H1 (cell line): ENCODE data around the gene CTXN3. TPM values are rescaled to one million over a fixed set of nuclear protein-coding genes. Genes with fewer than 3 reads are reported as not detected.

ENCODE experiments used
- CTCF ChIA-PET: fragments of 300-600 bp; sonication (Branson Sonifier 250); formaldehyde crosslinking; loops from one replicate; lab custom pipeline; 2021; ENCODE audit not compliant: partially characterized antibody; lab: Charles Lee
- POLR2A ChIA-PET: fragments of 300-600 bp; sonication (Branson Sonifier 250); formaldehyde crosslinking; loops from one replicate; lab custom pipeline; 2021; ENCODE audit warnings: inconsistent platforms; ENCODE audit not compliant: partially characterized antibody; lab: Charles Lee
- DNase-seq, 2 experiments: peaks; one replicate each; pipeline versions ENCODE4 v3.0.0 to v3.0.0-alpha.2; 2010 to 2022; ENCODE audit warnings: low spot score in 2 of 2, low read depth in 1 of 2, mixed read lengths in 1 of 2
- FAIRE-seq: peaks from 2 replicates; lab custom pipeline; 2011; peaks lifted over from hg19 to GRCh38; lab: Jason Lieb, UNC
- H2AFZ ChIP-seq: 2 replicates; pipeline ENCODE4 v1.8.1; 2012; ENCODE audit warnings: low read length, inconsistent platforms
- H2AK5ac ChIP-seq: 2 replicates; pipeline ENCODE4 v1.6.1; 2013; ENCODE audit warnings: low read depth, low read length
- H2BK120ac ChIP-seq: replicated peaks from 2 replicates; pipeline ENCODE3; 2013; ENCODE audit warnings: low read depth, low read length, inconsistent platforms
- H2BK12ac ChIP-seq: 2 replicates; pipeline ENCODE4 v1.6.1; 2013; ENCODE audit warnings: low read depth, low read length
- H2BK15ac ChIP-seq: 2 replicates; pipeline ENCODE4 v1.6.1; 2013; ENCODE audit warnings: low read length
- H2BK20ac ChIP-seq: 2 replicates; pipeline ENCODE4 v1.6.1; 2013; ENCODE audit warnings: low read length
- H2BK5ac ChIP-seq: 2 replicates; pipeline ENCODE4 v1.6.1; 2013; ENCODE audit warnings: low read depth, low read length
- H3K14ac ChIP-seq: 2 replicates; pipeline ENCODE4 v1.6.1; 2013; ENCODE audit warnings: inconsistent platforms; ENCODE audit not compliant: insufficient read length
- H3K18ac ChIP-seq: 2 replicates; pipeline ENCODE4 v1.6.1; 2013; ENCODE audit warnings: low read length; ENCODE audit errors: extremely low read depth
- H3K23ac ChIP-seq: 2 replicates; pipeline ENCODE4 v1.6.1; 2013; ENCODE audit warnings: inconsistent platforms; ENCODE audit not compliant: insufficient read length
- H3K23me2 ChIP-seq: 2 replicates; pipeline ENCODE4 v1.6.1; 2013; ENCODE audit warnings: low read depth, low read length
- H3K27ac ChIP-seq: 2 replicates; pipeline ENCODE4 v1.6.1; 2011; ENCODE audit warnings: low read depth, low read length, inconsistent platforms
- H3K27me3 ChIP-seq, 4 experiments: replicated peaks in 1 of 4; 1 replicate in 1 of 4; 2 replicates in 3 of 4; pipeline versions ENCODE4 v1.6.1 to v1.8.1; 2011 to 2013; ENCODE audit warnings: low read length in 3 of 4, mild to moderate bottlenecking in 3 of 4, inconsistent platforms in 2 of 4, mixed read lengths in 2 of 4, moderate library complexity in 1 of 4; ENCODE audit not compliant: control insufficient read depth in 3 of 4, insufficient read depth in 3 of 4; ENCODE audit errors: extremely low read depth in 1 of 4
- H3K36me3 ChIP-seq, 4 experiments: 2 replicates each; pipeline versions ENCODE4 v1.6.1 to v1.8.1; 2011 to 2013; ENCODE audit warnings: mild to moderate bottlenecking in 4 of 4, low read length in 3 of 4, moderate library complexity in 2 of 4, control low read depth in 1 of 4, inconsistent platforms in 1 of 4; ENCODE audit not compliant: insufficient read depth in 4 of 4, control insufficient read depth in 2 of 4
- H3K4ac ChIP-seq: replicated peaks from 2 replicates; pipeline ENCODE3; 2013; ENCODE audit warnings: low read length, low read depth, mixed read lengths, inconsistent platforms; ENCODE audit not compliant: insufficient read length
- H3K4me1 ChIP-seq, 4 experiments: replicated peaks in 1 of 4; 1 replicate in 1 of 4; 2 replicates in 3 of 4; pipeline versions ENCODE4 v1.6.1 to v1.8.1; 2011 to 2013; ENCODE audit warnings: low read length in 3 of 4, inconsistent platforms in 2 of 4, mixed read lengths in 1 of 4; ENCODE audit not compliant: insufficient read depth in 4 of 4, control insufficient read depth in 3 of 4
- H3K4me2 ChIP-seq, 2 experiments: 2 replicates each; pipeline versions ENCODE4 v1.6.1 to v1.8.1; 2011 to 2013; ENCODE audit warnings: low read depth in 2 of 2, low read length in 2 of 2, control low read depth in 1 of 2, inconsistent platforms in 1 of 2, mild to moderate bottlenecking in 1 of 2; ENCODE audit not compliant: insufficient read depth in 1 of 2
- H3K4me3 ChIP-seq, 4 experiments: fragments of 200-600, 300-600 bp in 1 of 4; sonication (generic), shearing (Covaris generic), sonication (Bioruptor Twin) in 1 of 4; 2 replicates each; pipeline versions ENCODE4 v1.5.1 to v1.8.1; 2011 to 2016; ENCODE audit warnings: low read length in 4 of 4, low read depth in 3 of 4, control low read depth in 2 of 4, inconsistent platforms in 2 of 4, mild to moderate bottlenecking in 2 of 4, mixed read lengths in 1 of 4, moderate library complexity in 1 of 4; ENCODE audit not compliant: insufficient read depth in 2 of 4; ENCODE audit errors: extremely low read depth in 1 of 4
- H3K56ac ChIP-seq: replicated peaks from 2 replicates; pipeline ENCODE3; 2013; ENCODE audit warnings: low read depth, mild to moderate bottlenecking, mixed read lengths, low read length, inconsistent platforms; ENCODE audit not compliant: insufficient read length
- H3K79me1 ChIP-seq: 2 replicates; pipeline ENCODE4 v1.6.1; 2013; ENCODE audit warnings: low read depth, low read length, control low read depth
- H3K79me2 ChIP-seq, 2 experiments: 2 replicates each; pipeline versions ENCODE4 v1.6.1 to v1.8.1; 2012 to 2013; ENCODE audit warnings: low read length in 2 of 2, mild to moderate bottlenecking in 2 of 2, inconsistent platforms in 1 of 2; ENCODE audit not compliant: insufficient read depth in 2 of 2, control insufficient read depth in 1 of 2
- H3K9ac ChIP-seq, 4 experiments: replicated peaks in 1 of 4; 1 replicate in 1 of 4; 2 replicates in 3 of 4; pipeline versions ENCODE4 v1.6.1 to v1.8.1; 2011 to 2013; ENCODE audit warnings: low read depth in 3 of 4, low read length in 3 of 4, control low read depth in 2 of 4, mild to moderate bottlenecking in 2 of 4, moderate library complexity in 2 of 4, inconsistent platforms in 1 of 4; ENCODE audit errors: extremely low read depth in 1 of 4
- H3K9me3 ChIP-seq, 2 experiments: 2 replicates each; pipeline versions ENCODE4 v1.6.1 to v1.8.1; 2012 to 2013; ENCODE audit warnings: mild to moderate bottlenecking in 2 of 2, moderate library complexity in 2 of 2, control low read depth in 1 of 2, inconsistent platforms in 1 of 2, low read depth in 1 of 2, low read length in 1 of 2, mixed read lengths in 1 of 2; ENCODE audit not compliant: insufficient read depth in 2 of 2
- H4K20me1 ChIP-seq, 2 experiments: replicated peaks in 1 of 2; 2 replicates each; pipeline versions ENCODE3 to v1.8.1; 2011 to 2013; ENCODE audit warnings: inconsistent platforms in 2 of 2, low read length in 2 of 2, mild to moderate bottlenecking in 1 of 2; ENCODE audit not compliant: insufficient read depth in 2 of 2, control insufficient read depth in 1 of 2
- H4K5ac ChIP-seq: 2 replicates; pipeline ENCODE4 v1.6.1; 2013; ENCODE audit warnings: low read length, low read depth, mixed read lengths, inconsistent platforms; ENCODE audit not compliant: insufficient read length
- H4K8ac ChIP-seq: 2 replicates; pipeline ENCODE4 v1.8.0; 2013; ENCODE audit warnings: mild to moderate bottlenecking, moderate library complexity, low read length, inconsistent platforms; ENCODE audit not compliant: insufficient read depth; ENCODE audit errors: extremely low read depth
- H4K91ac ChIP-seq: replicated peaks from 2 replicates; pipeline ENCODE3; 2013; ENCODE audit warnings: low read length, mixed read lengths, inconsistent platforms; ENCODE audit not compliant: insufficient read length
- MAFK ChIP-seq: IDR thresholded peaks from 2 replicates; pipeline ENCODE4 v1.6.1; 2012; ENCODE audit warnings: low read depth, mild to moderate bottlenecking, improper control_type of control experiment, low read length
- NANOG ChIP-seq: IDR thresholded peaks from 2 replicates; pipeline ENCODE4 v1.6.1; 2011; ENCODE audit warnings: low read length, low read depth, mild to moderate bottlenecking, inconsistent platforms; ENCODE audit not compliant: insufficient read depth, poor library complexity, severe bottlenecking
- POLR2AphosphoS5 ChIP-seq: IDR thresholded peaks from 2 replicates; pipeline ENCODE4 v1.6.1; 2011; ENCODE audit warnings: low read depth, low read length
- RFX5 ChIP-seq: IDR thresholded peaks from 2 replicates; pipeline ENCODE4 v1.6.1; 2011; ENCODE audit warnings: low read depth, low read length, improper control_type of control experiment, borderline replicate concordance
- SAP30 ChIP-seq: fragments of 300-600 bp; sonication (generic); IDR thresholded peaks from 2 replicates; pipeline ENCODE4 v1.7.1; 2012; ENCODE audit warnings: low read length, moderate library complexity, mild to moderate bottlenecking, inconsistent platforms; ENCODE audit not compliant: insufficient read depth, insufficient replicate concordance
- SP2 ChIP-seq: IDR thresholded peaks from 2 replicates; pipeline ENCODE4 v1.6.1; 2012; ENCODE audit warnings: mild to moderate bottlenecking, low read length, inconsistent platforms
- WGBS, 2 experiments: shearing (Covaris generic) in 1 of 2; methylation state at CpG; one replicate each; pipeline versions ENCODE4 v1.1.6 to v1.1.7; 2013 to 2015; ENCODE audit warnings: low lambda C conversion rate in 2 of 2, mixed read lengths in 2 of 2, inconsistent platforms in 1 of 2, low coverage in 1 of 2, missing lambda C conversion rate in 1 of 2; ENCODE audit not compliant: insufficient replicate concordance in 2 of 2, insufficient coverage in 1 of 2, insufficient read length in 1 of 2; ENCODE audit errors: extremely low coverage in 1 of 2, missing lambda C conversion rate in 1 of 2; 5-methylcytosine and 5-hydroxymethylcytosine counted together
- polyA plus RNA-seq, 7 experiments: library from polyadenylated mRNA; depleted of rRNA in 3 of 7; stranded (reverse) in 5 of 7; unstranded in 2 of 7; fragments of >200 nt in 5 of 7; fragments of 200-250 nt in 2 of 7; gene quantifications; 1 replicate in 5 of 7; 2 replicates in 1 of 7; 4 replicates in 1 of 7; pipeline versions ENCODE4 v1.2.1 to v1.2.3, GENCODE V29; 2011 to 2013; ENCODE audit warnings: missing spikeins in 2 of 7, mixed read lengths in 2 of 7
- total RNA-seq: library from RNA; stranded (reverse); fragmentation: NEBNext Ultra II Directional; extraction: Animal tissue kit (Norgen Biotek cat#: 25700); gene quantifications from 2 replicates; pipeline ENCODE4 v1.2.1, GENCODE V29; 2021
- TF ChIP-seq, protein P1 (sequence below): IDR thresholded peaks from 2 replicates; pipeline ENCODE4 v1.6.1; 2012; ENCODE audit warnings: inconsistent platforms

CTXN3 gene
- total and polyA plus RNA-seq, 2 of the 8 experiments (the other 6 are each of a cell fraction or from before 2014, with no cell fraction given) = 0.05 TPM; not detected in 1

DNA sequence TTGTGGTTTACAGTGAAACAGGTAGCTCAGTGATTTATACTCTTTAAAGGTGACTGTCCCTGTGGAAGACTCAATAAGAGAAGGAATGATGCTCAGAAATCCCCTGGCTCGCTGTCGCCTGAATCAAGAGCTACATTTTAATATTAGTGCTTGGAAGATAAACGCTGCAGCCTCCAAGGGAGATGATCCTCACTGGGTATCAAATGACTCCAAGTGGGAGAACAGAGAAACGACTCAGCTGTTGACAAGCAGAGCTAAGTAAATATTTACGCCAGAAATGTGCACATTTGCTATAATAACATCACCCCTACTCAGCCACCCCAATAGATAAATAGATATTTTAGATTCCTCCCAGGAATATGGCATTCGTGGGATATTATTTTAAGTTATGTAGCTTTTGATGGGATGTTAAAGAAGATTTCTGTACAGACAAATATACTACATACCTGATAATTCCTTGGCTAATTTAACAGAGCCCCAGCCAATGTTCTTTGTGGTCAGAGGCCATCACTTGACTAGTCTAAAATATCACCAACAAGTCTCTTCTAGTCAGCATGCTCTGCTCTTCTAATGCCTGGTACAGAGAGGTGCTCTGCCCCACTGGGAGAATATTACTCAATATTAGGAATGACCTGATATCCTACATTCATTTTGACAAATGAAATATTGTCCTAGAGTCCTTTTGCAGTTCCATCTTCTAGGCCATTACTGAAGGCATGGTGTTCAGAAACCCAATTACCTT is 36.0 kb downstream of the CTXN3 start:
- Histone ChIP-seq H3K27me3 (no peaks in the 10 kb centered on the region), H2BK20ac (no peak overlapping the region), H3K14ac (no peak overlapping the region), H2AK5ac (no peak overlapping the region), H4K5ac (no peak overlapping the region), H4K91ac (no peak overlapping the region), H3K4me1 (no peaks in the 10 kb centered on the region)
- DNase-seq (no peak), FAIRE-seq (no peak)
- TF ChIP-seq SAP30 (no peak), RFX5 (no peak), NANOG (no peak), MAFK (no peak), SP2 (no peak), POLR2AphosphoS5 (no peak)
- TF ChIP-seq, protein P1, sequence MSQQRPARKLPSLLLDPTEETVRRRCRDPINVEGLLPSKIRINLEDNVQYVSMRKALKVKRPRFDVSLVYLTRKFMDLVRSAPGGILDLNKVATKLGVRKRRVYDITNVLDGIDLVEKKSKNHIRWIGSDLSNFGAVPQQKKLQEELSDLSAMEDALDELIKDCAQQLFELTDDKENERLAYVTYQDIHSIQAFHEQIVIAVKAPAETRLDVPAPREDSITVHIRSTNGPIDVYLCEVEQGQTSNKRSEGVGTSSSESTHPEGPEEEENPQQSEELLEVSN = no peak
- TF ChIP-seq, all 59 proteins: peak for 0
- Histone ChIP-seq H3K4me3 (no peak overlapping the region), H3K56ac (no peak overlapping the region), H3K23ac (no peak overlapping the region), H3K4ac (no peak overlapping the region), H3K4me2 (no peak overlapping the region), H4K8ac (no peak overlapping the region), H3K36me3 (no peaks in the 10 kb centered on the region), H2BK120ac (no peak overlapping the region), H2BK5ac (no peak overlapping the region), H2BK12ac (no peak overlapping the region), H3K79me2 (no peaks in the 10 kb centered on the region), H3K9ac (no peak overlapping the region), H3K18ac (no peak overlapping the region), H3K9me3 (no peaks in the 10 kb centered on the region), H2AFZ (no peak overlapping the region), H3K23me2 (no peaks in the 10 kb centered on the region), H2BK15ac (no peak overlapping the region), H3K27ac (no peak overlapping the region), H4K20me1 (no peaks in the 10 kb centered on the region), H3K79me1 (no peaks in the 10 kb centered on the region)
- POLR2A ChIA-PET = no interaction called here
- CTCF ChIA-PET = interaction anchor here (1.0 kb wide), 1 partner anchor 11 kb away, joined by 3 read pairs; no protein-coding TSS in a partner anchor
- WGBS, 2 experiments = 86% methylated on average over 6 of the region's 6 CpGs; no CpG with 5 or more reads in 1 of the 2 experiments
